GM12874 (cell line): ENCODE results near the gene OSGIN1.

Experiments
- CTCF ChIP-seq: IDR thresholded peaks from 2 replicates; pipeline ENCODE4 v1.5.1; 2011; ENCODE audit warnings: low read depth, mild to moderate bottlenecking, control low read depth, low read length, moderate library complexity; ENCODE audit not compliant: insufficient read depth

The OSGIN1 gene, protein sequence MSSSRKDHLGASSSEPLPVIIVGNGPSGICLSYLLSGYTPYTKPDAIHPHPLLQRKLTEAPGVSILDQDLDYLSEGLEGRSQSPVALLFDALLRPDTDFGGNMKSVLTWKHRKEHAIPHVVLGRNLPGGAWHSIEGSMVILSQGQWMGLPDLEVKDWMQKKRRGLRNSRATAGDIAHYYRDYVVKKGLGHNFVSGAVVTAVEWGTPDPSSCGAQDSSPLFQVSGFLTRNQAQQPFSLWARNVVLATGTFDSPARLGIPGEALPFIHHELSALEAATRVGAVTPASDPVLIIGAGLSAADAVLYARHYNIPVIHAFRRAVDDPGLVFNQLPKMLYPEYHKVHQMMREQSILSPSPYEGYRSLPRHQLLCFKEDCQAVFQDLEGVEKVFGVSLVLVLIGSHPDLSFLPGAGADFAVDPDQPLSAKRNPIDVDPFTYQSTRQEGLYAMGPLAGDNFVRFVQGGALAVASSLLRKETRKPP

DNA sequence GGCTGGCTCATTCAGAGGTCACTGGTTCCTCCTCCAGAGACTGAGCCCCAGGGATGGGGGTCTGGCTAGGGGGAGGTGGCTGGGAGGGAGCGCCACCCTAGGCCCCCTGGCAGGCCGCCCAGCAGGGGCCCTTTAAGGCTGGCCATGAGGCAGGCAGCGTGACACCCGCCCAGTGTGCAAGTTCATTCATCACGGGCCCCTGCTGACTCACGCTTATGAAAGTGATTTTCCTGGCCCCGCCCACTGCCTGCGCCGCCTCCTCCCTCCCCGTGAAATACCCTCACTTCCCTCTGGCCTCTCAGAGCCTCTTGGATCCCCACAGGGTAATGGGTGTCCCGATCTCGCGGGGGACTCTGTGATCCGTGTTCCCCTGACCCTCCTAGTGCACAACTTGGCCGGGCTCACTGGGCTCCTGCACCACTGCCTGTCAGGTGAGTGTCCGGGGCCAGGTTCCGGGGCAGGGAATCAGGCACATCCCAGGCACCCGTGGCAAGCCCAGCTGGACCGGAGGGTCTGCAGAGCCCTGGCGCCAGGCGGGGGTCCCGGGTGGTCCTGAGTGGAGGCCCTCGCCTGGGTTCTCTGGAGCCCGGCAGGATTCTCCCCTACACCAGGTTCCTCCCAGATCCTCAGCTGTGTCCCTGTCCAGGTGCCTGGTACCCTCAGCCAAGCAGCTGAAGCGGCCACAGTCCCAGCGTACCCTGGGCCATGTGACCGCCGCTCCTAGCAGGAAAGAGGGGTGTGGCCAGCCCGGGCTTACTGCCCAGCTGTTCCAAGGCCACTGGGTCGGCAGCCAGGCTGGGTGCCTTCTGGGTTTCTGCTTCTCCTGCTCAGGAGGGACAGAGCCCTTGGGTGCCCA lies at the start of gene OSGIN1:
Gene OSGIN1, plus strand, starts transcription at position 301 of the 856 bp plus-strand sequence. CDS start 4,432 bp downstream, outside the sequence.
- no peak for TF ChIP-seq CTCF

- TF ChIP-seq CTCF = no peak
Observed at GRCh38 chr16:83903751-83904150, 49.3 kb upstream of the OSGIN1 start.

DNA sequence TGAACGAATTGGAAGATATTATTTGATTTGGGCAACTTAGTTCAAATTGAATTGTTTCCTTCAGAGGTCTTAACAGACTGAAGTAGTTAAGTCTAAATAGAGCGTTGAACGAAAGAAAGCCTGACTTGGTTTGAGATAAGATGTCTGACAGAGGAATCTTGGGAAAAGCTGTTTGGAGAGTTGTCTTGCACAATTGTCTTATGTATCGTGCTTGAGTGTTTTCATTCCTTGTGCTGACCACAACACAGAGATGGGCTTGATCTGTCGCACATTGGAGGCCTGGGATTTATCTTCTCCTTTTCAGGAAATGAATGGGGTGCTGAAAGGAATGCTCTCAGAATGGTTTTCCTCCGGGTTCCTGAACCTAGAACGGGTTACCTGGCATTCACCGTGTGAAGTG lies 46.4 kb upstream of the OSGIN1 start:
- TF ChIP-seq CTCF = no peak

- no peak for TF ChIP-seq CTCF
Observed at GRCh38 chr16:83907111-83907510, 45.9 kb upstream of the OSGIN1 start.

- TF ChIP-seq CTCF = no peak
Observed at GRCh38 chr16:83907631-83908250, 45.3 kb upstream of the OSGIN1 start.

DNA sequence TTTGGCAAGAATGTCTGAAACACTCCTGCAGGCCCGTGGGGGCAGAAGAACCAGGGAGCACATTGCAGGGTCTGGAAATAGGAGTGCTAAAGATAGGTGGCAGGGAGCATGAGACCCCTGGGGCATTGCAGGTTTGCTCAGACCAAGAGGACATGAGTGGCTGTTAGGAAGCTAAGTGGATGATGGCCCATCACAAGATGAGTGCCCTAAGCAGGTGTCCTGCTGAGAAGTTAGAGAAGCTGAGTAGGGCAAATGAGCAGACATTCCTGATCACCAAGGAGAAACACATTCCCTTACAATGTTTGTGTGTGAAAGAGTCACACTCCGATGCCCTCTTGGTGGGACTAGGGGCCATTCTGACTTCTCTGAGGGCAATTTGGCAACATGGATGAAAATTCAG lies 44.2 kb upstream of the OSGIN1 start:
- TF ChIP-seq CTCF = no peak

- no peak for TF ChIP-seq CTCF
Observed at GRCh38 chr16:83911290-83911689, 41.8 kb upstream of the OSGIN1 start.
